GM04504 (cell line): ENCODE measurements around the gene NABP1.

Experiments used
- DNase-seq: peaks from one replicate; pipeline ENCODE4 v3.0.0-alpha.2; 2012; ENCODE audit warnings: low read depth

The NABP1 gene

GRCh38 chr2:191649519-191649918 lies 28.4 kb upstream of the NABP1 start:
- no peak for DNase-seq

GRCh38 chr2:191650896-191651773 lies 26.8 kb upstream of the NABP1 start:
- no peak for DNase-seq

- DNase-seq = no peak
Observed at GRCh38 chr2:191653667-191654391, 24.1 kb upstream of the NABP1 start.

- peak; percentile 76 for DNase-seq
Observed at GRCh38 chr2:191656391-191656790, 21.5 kb upstream of the NABP1 start.

GRCh38 chr2:191656792-191657191 lies 21.1 kb upstream of the NABP1 start:
- no peak for DNase-seq

GRCh38 chr2:191657977-191658376 lies 20.0 kb upstream of the NABP1 start:
- DNase-seq = peak; percentile 65

GRCh38 chr2:191659198-191659597 lies 18.7 kb upstream of the NABP1 start:
- no peak for DNase-seq

- DNase-seq = no peak
Observed at GRCh38 chr2:191660575-191660974, 17.4 kb upstream of the NABP1 start.

- no peak for DNase-seq
Observed at GRCh38 chr2:191661097-191661924, 16.6 kb upstream of the NABP1 start.

- DNase-seq = no peak
Observed at GRCh38 chr2:191664823-191665677, 12.9 kb upstream of the NABP1 start.

GRCh38 chr2:191666226-191666625 lies 11.7 kb upstream of the NABP1 start:
- DNase-seq = no peak

- no peak for DNase-seq
Observed at GRCh38 chr2:191666732-191667131, 11.2 kb upstream of the NABP1 start.

GRCh38 chr2:191670076-191670475 lies 7.9 kb upstream of the NABP1 start:
- DNase-seq = no peak

GRCh38 chr2:191670787-191671186 lies 7.1 kb upstream of the NABP1 start:
- DNase-seq = no peak

- DNase-seq = no peak
Observed at GRCh38 chr2:191675807-191676721, 1.9 kb upstream of the NABP1 start.

- DNase-seq = no peak
Observed at GRCh38 chr2:191676790-191677645, 918 bp upstream of the NABP1 start.

- DNase-seq = no peak
Observed at GRCh38 chr2:191678437-191679100, 633 bp downstream of the NABP1 start.

- no peak for DNase-seq
Observed at GRCh38 chr2:191679818-191680600, 2.1 kb downstream of the NABP1 start.
